Mesothelial cell of epicardium (in vitro differentiated cells): ENCODE data around the gene LTB4R. TPM values are rescaled to one million over a fixed set of nuclear protein-coding genes. Genes with fewer than 3 reads are reported as not detected.

Source experiments
- DNase-seq, 2 experiments: peaks; one replicate each; pipeline ENCODE4 v3.0.0; 2021; ENCODE audit warnings: low spot score in 2 of 2; ENCODE audit not compliant: unreplicated experiment in 2 of 2
- H3K27ac Mint-ChIP-seq: 2 replicates; pipeline ENCODE4 v1.8.0; 2021; ENCODE audit warnings: mixed read lengths
- H3K27me3 Mint-ChIP-seq: 2 replicates; pipeline ENCODE4 v1.8.0; 2021; ENCODE audit warnings: low read depth, mixed read lengths
- H3K36me3 Mint-ChIP-seq: 2 replicates; pipeline ENCODE4 v1.8.0; 2021; ENCODE audit warnings: mixed read lengths
- H3K4me1 Mint-ChIP-seq: 2 replicates; pipeline ENCODE4 v1.8.0; 2021; ENCODE audit warnings: mixed read lengths
- H3K4me3 Mint-ChIP-seq: 2 replicates; pipeline ENCODE4 v1.8.0; 2021; ENCODE audit warnings: mild to moderate bottlenecking, moderate library complexity, mixed read lengths
- H3K9me3 Mint-ChIP-seq: 2 replicates; pipeline ENCODE4 v1.8.0; 2021; ENCODE audit warnings: mixed read lengths
- total RNA-seq: library from RNA; stranded (reverse); gene quantifications from 3 replicates; pipeline ENCODE4 v1.2.1, GENCODE V29; 2021
- TF ChIP-seq, protein P1 (sequence below): fragments of 200-600 bp; sonication (generic); IDR thresholded peaks from one replicate; pipeline ENCODE4 v1.5.0; 2021; ENCODE audit warnings: antibody characterized with exemption; ENCODE audit not compliant: unreplicated experiment

Gene LTB4R
- total RNA-seq, 1 donor from 2014 or later, result 11.8 TPM

DNA sequence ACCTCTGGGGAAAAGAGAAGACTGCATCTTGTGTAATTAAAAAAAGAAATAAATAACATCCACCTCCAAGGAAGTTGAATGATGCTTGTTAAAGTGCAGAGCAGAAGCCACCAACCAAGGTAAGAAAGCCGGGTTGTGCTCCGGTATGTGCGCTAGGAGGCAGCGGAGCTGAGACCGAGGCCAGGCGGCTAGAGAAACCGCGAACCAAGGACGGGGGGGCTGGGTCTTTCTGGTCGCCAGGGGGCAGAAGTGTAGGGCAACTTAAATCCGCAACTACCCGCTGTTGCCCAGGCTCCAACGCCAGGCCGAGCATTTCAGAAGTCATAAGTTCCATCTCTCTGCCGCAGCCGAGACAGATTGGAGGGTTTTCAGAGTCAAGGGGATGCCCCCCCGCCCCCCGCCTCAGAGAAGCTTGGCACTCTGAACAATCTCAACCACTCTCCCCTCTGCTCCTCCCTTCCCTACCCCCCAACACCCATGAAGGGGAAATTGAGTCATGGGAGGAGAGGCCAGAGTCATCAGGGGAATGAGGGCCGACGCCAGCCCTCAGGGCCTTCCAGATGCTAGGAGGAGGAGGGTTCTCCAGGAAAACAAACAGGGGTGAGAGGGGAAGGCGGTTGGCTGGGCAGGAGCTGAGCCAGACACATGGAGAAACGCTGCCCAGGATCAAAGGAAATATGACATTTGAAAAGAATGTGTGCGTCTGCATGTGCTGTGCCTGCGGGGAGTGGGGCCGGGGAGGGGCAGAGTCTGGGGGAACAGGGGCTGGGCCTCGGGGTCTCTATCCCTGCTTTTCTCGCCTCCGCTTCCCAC, 54.5 kb downstream of the LTB4R start:
- TF ChIP-seq, protein P1, sequence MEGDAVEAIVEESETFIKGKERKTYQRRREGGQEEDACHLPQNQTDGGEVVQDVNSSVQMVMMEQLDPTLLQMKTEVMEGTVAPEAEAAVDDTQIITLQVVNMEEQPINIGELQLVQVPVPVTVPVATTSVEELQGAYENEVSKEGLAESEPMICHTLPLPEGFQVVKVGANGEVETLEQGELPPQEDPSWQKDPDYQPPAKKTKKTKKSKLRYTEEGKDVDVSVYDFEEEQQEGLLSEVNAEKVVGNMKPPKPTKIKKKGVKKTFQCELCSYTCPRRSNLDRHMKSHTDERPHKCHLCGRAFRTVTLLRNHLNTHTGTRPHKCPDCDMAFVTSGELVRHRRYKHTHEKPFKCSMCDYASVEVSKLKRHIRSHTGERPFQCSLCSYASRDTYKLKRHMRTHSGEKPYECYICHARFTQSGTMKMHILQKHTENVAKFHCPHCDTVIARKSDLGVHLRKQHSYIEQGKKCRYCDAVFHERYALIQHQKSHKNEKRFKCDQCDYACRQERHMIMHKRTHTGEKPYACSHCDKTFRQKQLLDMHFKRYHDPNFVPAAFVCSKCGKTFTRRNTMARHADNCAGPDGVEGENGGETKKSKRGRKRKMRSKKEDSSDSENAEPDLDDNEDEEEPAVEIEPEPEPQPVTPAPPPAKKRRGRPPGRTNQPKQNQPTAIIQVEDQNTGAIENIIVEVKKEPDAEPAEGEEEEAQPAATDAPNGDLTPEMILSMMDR, result peak; percentile 81
- no peaks in the 10 kb centered on the region for H3K9me3 Mint-ChIP-seq
- H3K4me3 Mint-ChIP-seq, result peak overlapping the region; percentile 89
- H3K36me3 Mint-ChIP-seq, result no peaks in the 10 kb centered on the region
- no peaks in the 10 kb centered on the region for H3K27me3 Mint-ChIP-seq
- H3K4me1 Mint-ChIP-seq, result peaks cover 29% of the 10 kb centered on the region
- peak; percentile 67 to 85 for DNase-seq
- H3K27ac Mint-ChIP-seq, result peak overlapping the region; percentile 97

DNA sequence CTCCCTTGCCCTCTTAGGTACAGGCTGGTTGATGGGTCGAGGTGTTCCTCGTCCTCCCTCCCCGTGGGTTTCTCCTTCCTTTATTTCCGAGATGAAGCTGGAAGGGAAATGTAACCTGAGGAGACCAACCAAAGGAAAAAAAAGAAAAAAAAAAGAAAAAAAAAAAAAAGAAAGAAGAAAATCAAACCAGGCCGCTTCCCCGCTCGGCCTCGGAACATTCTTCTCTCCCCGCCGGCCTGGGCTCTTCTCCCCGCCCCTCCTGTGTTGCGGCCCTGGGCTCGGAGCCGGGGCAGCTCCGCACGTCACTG, 55.1 kb downstream of the LTB4R start:
- TF ChIP-seq, protein P1, result no peak
- peak overlapping the region; percentile 97 for H3K27ac Mint-ChIP-seq
- H3K9me3 Mint-ChIP-seq, result no peaks in the 10 kb centered on the region
- peaks cover 35% of the 10 kb centered on the region for H3K4me1 Mint-ChIP-seq
- peak overlapping the region; percentile 89 for H3K4me3 Mint-ChIP-seq
- H3K36me3 Mint-ChIP-seq, result no peaks in the 10 kb centered on the region
- no peaks in the 10 kb centered on the region for H3K27me3 Mint-ChIP-seq
- no peak for DNase-seq

DNA sequence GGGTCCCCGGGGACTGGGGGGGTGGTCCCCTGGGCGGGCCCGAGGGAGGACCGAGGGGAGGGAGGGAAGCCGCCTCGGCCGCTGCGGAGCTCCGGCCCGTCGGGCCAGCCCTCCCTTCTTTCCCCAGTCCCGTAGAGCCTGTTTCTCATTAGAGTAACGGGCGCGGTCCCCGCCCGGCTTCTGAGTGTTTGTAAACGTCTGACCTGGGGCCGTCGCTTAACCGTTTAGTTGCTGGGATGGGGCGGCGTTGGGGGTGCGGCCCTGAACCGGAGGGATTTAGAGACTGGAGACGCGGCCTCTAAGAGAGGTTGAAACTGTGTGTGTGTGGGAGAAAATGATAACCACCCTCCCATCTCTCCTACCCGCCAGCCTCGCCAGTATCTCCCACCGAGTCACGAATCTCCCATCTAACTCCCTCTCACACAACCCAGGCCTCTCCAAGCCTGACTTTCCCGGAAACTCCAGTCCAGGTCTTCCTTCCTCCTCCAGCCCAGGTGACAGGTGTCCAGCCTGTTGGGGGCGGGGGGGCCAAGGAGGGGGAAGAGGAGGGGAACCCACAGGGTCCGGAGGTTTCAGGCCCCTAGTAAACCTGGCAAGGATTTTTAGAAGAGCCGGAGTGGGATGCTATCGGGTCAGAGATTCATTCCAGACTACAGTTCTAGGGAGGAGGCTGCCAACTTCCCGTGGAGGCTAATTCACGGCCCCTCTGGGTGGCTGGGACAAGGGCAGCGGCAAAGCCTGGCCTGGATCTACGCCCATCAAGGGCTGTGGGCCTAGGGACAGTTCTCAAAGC, 55.6 kb downstream of the LTB4R start:
- peaks cover 3% of the 10 kb centered on the region for H3K36me3 Mint-ChIP-seq
- peaks cover 40% of the 10 kb centered on the region for H3K4me1 Mint-ChIP-seq
- H3K27ac Mint-ChIP-seq, result peak overlapping the region; percentile 99
- peak; percentile 82 to 88 for DNase-seq
- H3K27me3 Mint-ChIP-seq, result no peaks in the 10 kb centered on the region
- H3K9me3 Mint-ChIP-seq, result no peaks in the 10 kb centered on the region
- H3K4me3 Mint-ChIP-seq, result peak overlapping the region; percentile 89
- TF ChIP-seq, protein P1, result no peak

Other genes with a start within 250 kb of the LTB4R start
- not detected in 3 replicates for gene CPNE6, start 239.9 kb upstream of the LTB4R start, total RNA-seq
- 18.9 to 22.2 TPM (median 20.6 TPM) in 3 replicates for gene PCK2, start 217.2 kb upstream of the LTB4R start, total RNA-seq
- 62.3 to 71.1 TPM (median 63.7 TPM) in 3 replicates for gene DCAF11, start 196.7 kb upstream of the LTB4R start, total RNA-seq
- gene NRL, start 196.6 kb upstream of the LTB4R start, total RNA-seq, result 1.5 to 2.0 TPM (median 1.8 TPM) in 3 replicates
- 0.75 to 1.5 TPM (median 1.0 TPM) in 3 replicates for gene FITM1, start 180.8 kb upstream of the LTB4R start, total RNA-seq
- 148 to 154 TPM (median 154 TPM) in 3 replicates for gene PSME1, start 175.3 kb upstream of the LTB4R start, total RNA-seq
- gene EMC9, start 169.9 kb upstream of the LTB4R start, total RNA-seq, result 17.7 to 21.3 TPM (median 21.2 TPM) in 3 replicates
- gene PSME2, start 164.9 kb upstream of the LTB4R start, total RNA-seq, result 143 to 149 TPM (median 148 TPM) in 3 replicates
- 90.5 to 96.0 TPM (median 90.5 TPM) in 3 replicates for gene RNF31, start 164.0 kb upstream of the LTB4R start, total RNA-seq
- gene IRF9, start 150.2 kb upstream of the LTB4R start, total RNA-seq, result 244 to 274 TPM (median 250 TPM) in 3 replicates
- gene REC8, start 139.4 kb upstream of the LTB4R start, total RNA-seq, result 465 to 486 TPM (median 484 TPM) in 3 replicates
- gene IPO4, start 122.7 kb upstream of the LTB4R start, total RNA-seq, result 38.4 to 43.2 TPM (median 39.3 TPM) in 3 replicates
- 44.9 to 45.8 TPM (median 45.7 TPM) in 3 replicates for gene TM9SF1, start 116.1 kb upstream of the LTB4R start, total RNA-seq
- gene TSSK4, start 105.8 kb upstream of the LTB4R start, total RNA-seq, result 0.29 to 0.49 TPM (median 0.31 TPM) in 3 replicates
- 38.4 to 48.0 TPM (median 44.7 TPM) in 3 replicates for gene CHMP4A, start 98.0 kb upstream of the LTB4R start, total RNA-seq
- 18.0 to 18.4 TPM (median 18.3 TPM) in 3 replicates for gene MDP1, start 95.4 kb upstream of the LTB4R start, total RNA-seq
- gene NEDD8, start 79.1 kb upstream of the LTB4R start, total RNA-seq, result 148 to 156 TPM (median 155 TPM) in 3 replicates
- gene GMPR2, start 78.6 kb upstream of the LTB4R start, total RNA-seq, result 72.5 to 78.7 TPM (median 74.1 TPM) in 3 replicates
- 49.1 to 55.2 TPM (median 51.1 TPM) in 3 replicates for gene TINF2, start 68.9 kb upstream of the LTB4R start, total RNA-seq
- 9.5 to 12.1 TPM (median 10.2 TPM) in 3 replicates for gene TGM1, start 48.3 kb upstream of the LTB4R start, total RNA-seq
- gene RABGGTA, start 39.9 kb upstream of the LTB4R start, total RNA-seq, result 28.7 to 34.5 TPM (median 31.2 TPM) in 3 replicates
- 38.3 to 41.4 TPM (median 39.8 TPM) in 3 replicates for gene DHRS1, start 11.7 kb upstream of the LTB4R start, total RNA-seq
- gene NOP9, start 11.7 kb upstream of the LTB4R start, total RNA-seq, result 27.8 to 30.8 TPM (median 28.8 TPM) in 3 replicates
- gene CIDEB, start 3.5 kb upstream of the LTB4R start, total RNA-seq, result not detected in 3 replicates
- 13.0 to 14.9 TPM (median 14.8 TPM) in 3 replicates for gene LTB4R2, start 1.4 kb upstream of the LTB4R start, total RNA-seq
- gene ADCY4, start 23.6 kb downstream of the LTB4R start, total RNA-seq, result 2.8 to 3.4 TPM (median 3.4 TPM) in 3 replicates
- 1.9 to 2.2 TPM (median 2.0 TPM) in 3 replicates for gene RIPK3, start 28.5 kb downstream of the LTB4R start, total RNA-seq
- gene NFATC4, start 56.7 kb downstream of the LTB4R start, total RNA-seq, result 291 to 298 TPM (median 292 TPM) in 3 replicates
- 171 to 173 TPM (median 173 TPM) in 3 replicates for gene NYNRIN, start 87.5 kb downstream of the LTB4R start, total RNA-seq
- gene CBLN3, start 118.2 kb downstream of the LTB4R start, total RNA-seq, result 3.9 to 5.5 TPM (median 4.8 TPM) in 3 replicates
- gene KHNYN, start 118.5 kb downstream of the LTB4R start, total RNA-seq, result 89.2 to 92.2 TPM (median 89.3 TPM) in 3 replicates
- 56.7 to 69.3 TPM (median 64.2 TPM) in 3 replicates for gene SDR39U1, start 131.3 kb downstream of the LTB4R start, total RNA-seq
- not detected in 3 replicates for gene CMA1, start 196.8 kb downstream of the LTB4R start, total RNA-seq